RWPE2 (cell line): ENCODE results near the gene STPG3.
A peak's percentile ranks its signal among the peaks of the same experiment; 100 is the strongest.

Experiments
- ATAC-seq: fragments of 200-7000 bp; cut with Tn5 transposase; 3 replicates; pipeline ENCODE4 v1.9.1; 2021; ENCODE audit warnings: low read depth
- DNase-seq: peaks from one replicate; pipeline ENCODE4 v3.0.0-alpha.2; 2020; ENCODE audit warnings: low spot score
- H3K27ac ChIP-seq: fragments of 450-650 bp; 2 replicates; pipeline ENCODE4 v1.5.1; 2017; ENCODE audit warnings: mild to moderate bottlenecking; ENCODE audit not compliant: poor library complexity, severe bottlenecking
- H3K27me3 ChIP-seq: fragments of 250-450 bp; sonication (Bioruptor Pico); 2 replicates; pipeline ENCODE4 v1.5.1; 2021; ENCODE audit warnings: mild to moderate bottlenecking, moderate library complexity; ENCODE audit not compliant: insufficient read depth, poor library complexity, severe bottlenecking
- H3K36me3 ChIP-seq: fragments of 250-450 bp; sonication (Bioruptor Pico); 2 replicates; pipeline ENCODE4 v1.5.1; 2020; ENCODE audit warnings: low read depth, mild to moderate bottlenecking, moderate library complexity
- H3K4me1 ChIP-seq: fragments of 250-450 bp; sonication (Bioruptor Pico); 2 replicates; pipeline ENCODE4 v1.5.1; 2021; ENCODE audit warnings: mild to moderate bottlenecking, moderate library complexity; ENCODE audit not compliant: insufficient read depth, poor library complexity, severe bottlenecking
- H3K4me3 ChIP-seq: fragments of 250-450 bp; sonication (Bioruptor Pico); 2 replicates; pipeline ENCODE4 v1.5.1; 2021; ENCODE audit warnings: mild to moderate bottlenecking, moderate library complexity; ENCODE audit not compliant: severe bottlenecking
- H3K9me3 ChIP-seq: fragments of 250-450 bp; sonication (Bioruptor Pico); 2 replicates; pipeline ENCODE4 v1.5.1; 2021; ENCODE audit warnings: mild to moderate bottlenecking, moderate library complexity; ENCODE audit not compliant: severe bottlenecking
- CTCF ChIP-seq: fragments of 450-650 bp; IDR thresholded peaks from one replicate; pipeline ENCODE4 v1.5.1; 2017; ENCODE audit warnings: mild to moderate bottlenecking, moderate library complexity; ENCODE audit not compliant: poor library complexity, severe bottlenecking

STPG3 gene

DNA sequence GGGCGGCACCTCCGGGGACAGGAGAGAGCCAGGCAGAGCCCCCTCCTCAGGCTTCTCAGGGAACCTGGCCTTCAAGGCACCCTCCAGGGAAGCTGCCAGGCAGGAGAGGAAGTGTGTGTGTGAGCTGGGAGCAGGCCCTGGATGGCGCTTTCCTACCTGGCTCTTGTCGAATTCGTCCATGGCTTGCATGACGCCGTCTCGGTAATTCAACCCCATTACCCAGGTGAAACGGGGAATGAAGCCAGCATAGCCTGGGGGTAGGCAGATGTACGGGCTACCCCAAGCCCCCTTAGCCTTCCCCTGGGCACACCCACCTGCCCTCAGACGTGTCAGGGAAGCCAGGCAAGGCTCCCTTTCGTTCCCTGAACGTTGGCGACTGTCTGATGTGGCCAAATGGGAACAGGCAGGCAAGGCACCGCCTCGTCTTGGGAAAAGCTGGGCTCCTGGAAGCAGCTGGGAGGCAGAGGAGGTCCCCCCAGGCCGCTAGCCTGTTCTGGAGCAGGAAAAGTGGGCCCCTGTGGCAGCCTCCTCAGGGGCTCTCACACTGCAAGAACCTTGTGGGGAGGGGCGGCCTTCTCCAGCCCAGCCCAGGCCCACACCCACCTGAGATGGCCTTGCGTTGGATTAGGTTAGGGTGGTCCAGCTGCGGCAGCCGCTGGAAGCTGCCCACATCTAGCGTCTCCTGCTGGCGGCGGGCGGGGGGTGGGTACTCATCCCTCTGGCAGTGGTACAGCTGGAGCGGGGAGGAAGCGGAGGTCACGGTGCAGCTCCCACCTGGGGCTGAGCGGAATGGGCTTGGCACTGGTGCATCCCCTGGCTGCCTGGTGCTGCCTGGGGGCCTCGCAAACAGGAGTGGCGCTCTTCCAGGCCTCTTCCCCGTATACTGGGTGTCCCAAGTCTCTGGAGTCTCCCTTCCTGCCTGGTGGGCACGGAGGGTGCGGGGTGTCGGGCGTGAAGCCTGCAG lies 6.3 kb upstream of the STPG3 start:
- Histone ChIP-seq H3K4me1 (peaks cover 6% of the 10 kb centered on the region), H3K27me3 (no peaks in the 10 kb centered on the region), H3K36me3 (peaks cover 25% of the 10 kb centered on the region), H3K9me3 (no peaks in the 10 kb centered on the region), H3K4me3 (no peak overlapping the region), H3K27ac (peak overlapping the region; percentile 91)
- no peak for DNase-seq
- no peak for TF ChIP-seq CTCF
- peak; percentile 0; the same call in 1 of the 3 replicates for ATAC-seq

- no peak for TF ChIP-seq CTCF
- Histone ChIP-seq H3K27ac (no peak overlapping the region), H3K36me3 (peaks cover 25% of the 10 kb centered on the region), H3K27me3 (no peaks in the 10 kb centered on the region), H3K4me1 (peaks cover 6% of the 10 kb centered on the region), H3K9me3 (no peaks in the 10 kb centered on the region), H3K4me3 (no peak overlapping the region)
- no peak for DNase-seq
- no peak for ATAC-seq
Measured at GRCh38 chr9:137245450-137246421, 5.3 kb upstream of the STPG3 start.

DNA sequence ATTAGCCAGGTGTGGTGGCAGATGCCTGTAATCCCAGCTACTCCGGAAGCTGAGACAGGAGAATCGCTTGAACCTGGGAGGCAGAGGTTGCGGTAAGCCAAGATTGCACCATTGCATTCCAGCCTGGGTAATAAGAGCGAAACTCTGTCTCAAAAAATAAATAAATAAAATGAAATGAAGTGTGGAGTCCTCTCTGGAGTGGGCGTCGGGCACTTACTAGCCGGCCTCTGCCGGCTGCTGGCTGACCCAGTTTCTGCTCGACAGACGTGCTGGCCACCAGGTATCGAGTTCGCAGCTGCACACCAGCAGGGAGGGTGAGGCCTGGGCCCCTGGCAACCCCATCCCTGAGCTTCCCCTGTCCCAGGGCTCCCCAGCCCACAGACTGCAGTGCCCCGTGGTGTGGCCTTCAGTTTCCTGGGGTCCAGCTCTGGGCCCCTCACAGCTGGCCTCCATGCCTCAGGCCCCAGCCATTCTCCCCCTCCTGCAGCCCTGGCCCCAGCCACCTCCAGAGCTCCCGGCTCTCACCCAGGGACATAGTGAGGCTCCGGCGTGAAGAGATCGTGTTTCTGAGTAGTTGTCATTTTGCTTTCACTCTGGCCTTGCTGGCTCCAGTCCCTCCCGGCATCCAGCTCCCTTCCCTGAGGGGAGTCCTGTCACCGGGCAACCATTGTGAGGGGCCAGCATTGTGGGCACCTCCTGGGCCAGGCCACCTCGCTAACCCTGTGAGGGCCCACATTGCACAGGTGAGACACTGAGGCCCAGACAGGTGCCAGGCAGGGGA lies 3.8 kb upstream of the STPG3 start:
- Histone ChIP-seq H3K27ac (no peak overlapping the region), H3K27me3 (no peaks in the 10 kb centered on the region), H3K9me3 (no peaks in the 10 kb centered on the region), H3K36me3 (peaks cover 17% of the 10 kb centered on the region), H3K4me3 (no peak overlapping the region), H3K4me1 (peaks cover 6% of the 10 kb centered on the region)
- no peak for TF ChIP-seq CTCF
- no peak for ATAC-seq
- DNase-seq = no peak

DNA sequence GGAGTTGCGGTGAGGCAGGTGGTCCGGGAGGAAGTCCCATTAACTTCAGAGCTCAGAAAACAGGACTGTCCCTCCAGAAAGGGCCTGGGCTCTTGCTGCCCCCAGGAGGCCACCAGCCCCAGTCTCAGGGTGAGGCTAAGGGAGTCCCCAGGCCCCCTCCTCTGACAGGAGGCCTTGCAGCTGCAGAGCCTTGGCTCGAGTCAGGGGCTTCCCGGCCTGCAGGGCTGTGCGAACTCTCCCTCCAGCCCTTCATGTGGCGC lies 3.2 kb upstream of the STPG3 start:
- no peak overlapping the region for H3K27ac ChIP-seq
- ATAC-seq (no peak), DNase-seq (no peak)
- no peak for TF ChIP-seq CTCF
- H3K9me3 ChIP-seq = no peaks in the 10 kb centered on the region
- no peaks in the 10 kb centered on the region for H3K27me3 ChIP-seq
- peaks cover 3% of the 10 kb centered on the region for H3K4me1 ChIP-seq
- H3K36me3 ChIP-seq = peaks cover 11% of the 10 kb centered on the region
- H3K4me3 ChIP-seq = no peak overlapping the region
